Chondrocyte (in vitro differentiated cells): ENCODE results near the gene MAN1B1. TPM values are rescaled to one million over a fixed set of nuclear protein-coding genes. Genes with fewer than 3 reads are reported as not detected.
"Not testable (repeated sequence)": the region's sequence is repeated elsewhere in the genome, so short reads cannot be mapped to it uniquely, and the experiment has no call there.

Experiments
- DNase-seq: peaks from one replicate; pipeline ENCODE4 v3.0.0; 2021; ENCODE audit warnings: mixed read lengths, low spot score
- H3K27ac Mint-ChIP-seq: one replicate; pipeline ENCODE4 v1.8.0; 2021; ENCODE audit warnings: mild to moderate bottlenecking, moderate library complexity, mixed read lengths; ENCODE audit not compliant: unreplicated experiment
- H3K27me3 Mint-ChIP-seq: 2 replicates; pipeline ENCODE4 v1.8.0; 2021; ENCODE audit warnings: low read depth, mixed read lengths
- H3K36me3 Mint-ChIP-seq: 2 replicates; pipeline ENCODE4 v1.8.0; 2021; ENCODE audit warnings: low read depth, mixed read lengths
- H3K4me1 Mint-ChIP-seq: 2 replicates; pipeline ENCODE4 v1.8.0; 2021; ENCODE audit warnings: low read depth, mild to moderate bottlenecking, mixed read lengths
- H3K4me3 Mint-ChIP-seq: one replicate; pipeline ENCODE4 v1.8.0; 2021; ENCODE audit warnings: mild to moderate bottlenecking, moderate library complexity, mixed read lengths; ENCODE audit not compliant: unreplicated experiment
- H3K9me3 Mint-ChIP-seq: 2 replicates; pipeline ENCODE4 v1.8.0; 2021; ENCODE audit warnings: low read depth, mixed read lengths
- CTCF ChIP-seq: fragments of 200-600 bp; sonication (generic); IDR thresholded peaks from 2 replicates; pipeline ENCODE4 v1.5.0; 2021; ENCODE audit warnings: antibody characterized with exemption, mild to moderate bottlenecking, moderate library complexity
- total RNA-seq: library from RNA; stranded (reverse); gene quantifications from 3 replicates; pipeline ENCODE4 v1.2.1, GENCODE V29; 2021

MAN1B1 gene
- total RNA-seq, 1 donor from 2014 or later, result 117 TPM

- Mint-ChIP-seq H3K36me3 (no peaks in the 10 kb centered on the region), H3K4me3 (no peak overlapping the region), H3K4me1 (peaks cover 9% of the 10 kb centered on the region), H3K27ac (no peak overlapping the region), H3K27me3 (peaks cover 4% of the 10 kb centered on the region), H3K9me3 (no peaks in the 10 kb centered on the region)
- DNase-seq, result no peak
- TF ChIP-seq CTCF, result no peak
Measured at GRCh38 chr9:137057545-137057944, 29.2 kb upstream of the MAN1B1 start.

- Mint-ChIP-seq H3K36me3 (no peaks in the 10 kb centered on the region), H3K4me1 (peaks cover 9% of the 10 kb centered on the region), H3K9me3 (no peaks in the 10 kb centered on the region), H3K27me3 (no peaks in the 10 kb centered on the region), H3K27ac (no peak overlapping the region), H3K4me3 (no peak overlapping the region)
- TF ChIP-seq CTCF, result no peak
- DNase-seq, result no peak
Measured at GRCh38 chr9:137058521-137059234, 28.1 kb upstream of the MAN1B1 start.

DNA sequence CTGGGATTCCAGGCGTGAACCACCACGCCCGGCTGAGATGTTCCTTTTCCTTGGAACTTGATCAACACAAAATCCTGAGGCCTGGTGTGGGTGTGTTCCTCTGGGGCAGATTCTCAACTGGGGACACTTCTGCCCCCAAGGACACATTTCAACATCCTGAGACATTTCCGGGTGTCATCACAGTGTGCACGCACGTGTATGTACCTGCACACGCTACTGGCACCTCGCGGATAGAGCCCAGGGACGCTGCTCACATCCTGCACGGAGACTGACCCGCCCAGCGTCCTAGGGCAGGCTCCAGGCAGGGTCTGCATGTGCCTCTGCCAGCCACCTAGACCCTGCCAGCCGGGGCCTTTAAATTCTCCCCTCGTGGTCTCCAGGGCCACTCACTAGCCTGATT, 24.4 kb upstream of the MAN1B1 start:
- no peaks in the 10 kb centered on the region for H3K9me3 Mint-ChIP-seq
- H3K4me1 Mint-ChIP-seq, result peaks cover 4% of the 10 kb centered on the region
- H3K27ac Mint-ChIP-seq, result no peak overlapping the region
- H3K4me3 Mint-ChIP-seq, result no peak overlapping the region
- H3K27me3 Mint-ChIP-seq, result no peaks in the 10 kb centered on the region
- no peak for TF ChIP-seq CTCF
- no peaks in the 10 kb centered on the region for H3K36me3 Mint-ChIP-seq
- no peak for DNase-seq

DNA sequence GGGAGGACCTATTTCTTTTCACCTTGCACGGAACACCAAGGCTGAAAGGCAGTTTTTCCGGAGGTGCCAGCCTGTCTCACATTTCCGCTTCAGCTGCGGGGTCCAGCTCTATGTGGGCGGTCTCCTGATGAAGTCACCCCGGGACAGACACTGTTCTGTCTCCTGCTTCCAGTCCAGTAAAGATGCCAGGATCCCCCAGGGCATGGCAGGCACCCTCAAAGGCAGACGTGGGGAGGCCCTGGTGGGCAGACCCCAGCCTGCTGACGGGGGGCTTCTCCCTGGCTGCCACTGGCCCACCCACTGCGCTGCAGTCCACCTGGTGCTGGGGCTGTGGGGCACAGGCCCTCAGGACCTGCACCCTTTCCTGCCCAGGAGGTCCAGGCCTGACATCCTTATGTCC, 24.0 kb upstream of the MAN1B1 start:
- not testable (repeated sequence) for H3K36me3 Mint-ChIP-seq, DNase-seq, H3K4me3 Mint-ChIP-seq, H3K27ac Mint-ChIP-seq, H3K4me1 Mint-ChIP-seq, H3K9me3 Mint-ChIP-seq, H3K27me3 Mint-ChIP-seq

GRCh38 chr9:137063311-137064026, 23.3 kb upstream of the MAN1B1 start:
- TF ChIP-seq CTCF, result no peak
- no peak for DNase-seq
- H3K27ac Mint-ChIP-seq, result no peak overlapping the region
- H3K4me1 Mint-ChIP-seq, result peaks cover 6% of the 10 kb centered on the region
- H3K4me3 Mint-ChIP-seq, result no peak overlapping the region
- no peaks in the 10 kb centered on the region for H3K27me3 Mint-ChIP-seq
- H3K9me3 Mint-ChIP-seq, result no peaks in the 10 kb centered on the region
- no peaks in the 10 kb centered on the region for H3K36me3 Mint-ChIP-seq
